Measurements from ENCODE around the gene CPNE8.

- TF ChIP-seq, protein P1, sequence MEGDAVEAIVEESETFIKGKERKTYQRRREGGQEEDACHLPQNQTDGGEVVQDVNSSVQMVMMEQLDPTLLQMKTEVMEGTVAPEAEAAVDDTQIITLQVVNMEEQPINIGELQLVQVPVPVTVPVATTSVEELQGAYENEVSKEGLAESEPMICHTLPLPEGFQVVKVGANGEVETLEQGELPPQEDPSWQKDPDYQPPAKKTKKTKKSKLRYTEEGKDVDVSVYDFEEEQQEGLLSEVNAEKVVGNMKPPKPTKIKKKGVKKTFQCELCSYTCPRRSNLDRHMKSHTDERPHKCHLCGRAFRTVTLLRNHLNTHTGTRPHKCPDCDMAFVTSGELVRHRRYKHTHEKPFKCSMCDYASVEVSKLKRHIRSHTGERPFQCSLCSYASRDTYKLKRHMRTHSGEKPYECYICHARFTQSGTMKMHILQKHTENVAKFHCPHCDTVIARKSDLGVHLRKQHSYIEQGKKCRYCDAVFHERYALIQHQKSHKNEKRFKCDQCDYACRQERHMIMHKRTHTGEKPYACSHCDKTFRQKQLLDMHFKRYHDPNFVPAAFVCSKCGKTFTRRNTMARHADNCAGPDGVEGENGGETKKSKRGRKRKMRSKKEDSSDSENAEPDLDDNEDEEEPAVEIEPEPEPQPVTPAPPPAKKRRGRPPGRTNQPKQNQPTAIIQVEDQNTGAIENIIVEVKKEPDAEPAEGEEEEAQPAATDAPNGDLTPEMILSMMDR (IDR thresholded peaks at IDR 0.05) = no peak
- TF ChIP-seq EP300 (IDR thresholded peaks at IDR 0.05) (no peak), POLR2A (IDR thresholded peaks at IDR 0.05) (no peak), POLR2AphosphoS5 (IDR thresholded peaks at IDR 0.05) (no peak)
Measured at GRCh38 chr12:38886931-38887330, 18.5 kb downstream of the CPNE8 start.

Data from sigmoid colon (tissue), 4 donors.